Ovary (tissue), 3 donors: Measurements from ENCODE around the gene RNF144B.

Experiments used
- CTCF ChIP-seq, 3 donors: fragments of 450-650 bp in 2 of 3; fragments of 200-600 bp in 1 of 3; IDR thresholded peaks; one replicate each; pipeline versions ENCODE4 v1.5.1 to v1.8.0; 2016 to 2022; ENCODE audit warnings: antibody characterized with exemption in 3 of 3, mild to moderate bottlenecking in 1 of 3
- POLR2A ChIP-seq: fragments of 450-650 bp; IDR thresholded peaks from one replicate; pipeline ENCODE4 v1.6.1; 2017; ENCODE audit warnings: antibody characterized with exemption, mild to moderate bottlenecking, moderate library complexity
- donor health status: DM: no; HTN: no; CAD: no.

GRCh38 chr6:18343741-18344140 is 43.4 kb upstream of the RNF144B start:
- TF ChIP-seq CTCF (IDR thresholded peaks at IDR 0.05) (no peak), POLR2A (no peak)
